GM23338 (cell line): ENCODE results near the gene MYO9A. TPM values are rescaled to one million over a fixed set of nuclear protein-coding genes. Genes with fewer than 3 reads are reported as not detected.

Source experiments
- ATAC-seq: fragments of 200-7000 bp; cut with Tn5 transposase; 3 replicates; pipeline ENCODE4 v1.9.1; 2020
- DNase-seq: peaks from one replicate; pipeline ENCODE4 v3.0.0-alpha.2; 2015; ENCODE audit warnings: low spot score
- H2AFZ ChIP-seq: fragments of 200-600 bp; sonication (generic); 2 replicates; pipeline ENCODE4 v1.8.0; 2016; ENCODE audit warnings: antibody characterized with exemption, mild to moderate bottlenecking, moderate library complexity
- H3F3A ChIP-seq: fragments of 200-600 bp; sonication (generic); replicated peaks from 2 replicates; pipeline ENCODE4 v1.8.0; 2017; ENCODE audit warnings: antibody characterized with exemption, mixed run types, low read depth
- H3K27ac ChIP-seq: fragments of 200-600 bp; sonication (generic); 2 replicates; pipeline ENCODE4 v1.6.1; 2016; ENCODE audit warnings: low read depth
- H3K27me3 ChIP-seq: fragments of 200-600 bp; sonication (generic); 2 replicates; pipeline ENCODE4 v1.8.0; 2016; ENCODE audit warnings: mild to moderate bottlenecking, mixed run types, moderate library complexity; ENCODE audit not compliant: insufficient read depth
- H3K36me3 ChIP-seq: fragments of 200-600 bp; sonication (generic); 2 replicates; pipeline ENCODE4 v1.8.0; 2016; ENCODE audit warnings: mild to moderate bottlenecking; ENCODE audit not compliant: insufficient read depth
- H3K4me1 ChIP-seq: fragments of 200-600 bp; sonication (generic); 2 replicates; pipeline ENCODE4 v1.8.0; 2016; ENCODE audit warnings: mild to moderate bottlenecking, moderate library complexity; ENCODE audit not compliant: insufficient read depth
- H3K4me2 ChIP-seq: fragments of 200-600 bp; sonication (generic); 2 replicates; pipeline ENCODE4 v1.7.1; 2017; ENCODE audit warnings: mixed run types
- H3K4me3 ChIP-seq: fragments of 200-600 bp; sonication (generic); 2 replicates; pipeline ENCODE4 v1.6.1; 2016; ENCODE audit warnings: mixed run types
- H3K79me2 ChIP-seq: fragments of 200-600 bp; sonication (generic); replicated peaks from 2 replicates; pipeline ENCODE4 v1.8.0; 2017; ENCODE audit warnings: mild to moderate bottlenecking; ENCODE audit not compliant: insufficient read depth
- H3K9me2 ChIP-seq: fragments of 200-600 bp; sonication (generic); 2 replicates; pipeline ENCODE4 v1.8.0; 2017; ENCODE audit not compliant: insufficient read depth
- H4K20me1 ChIP-seq: fragments of 200-600 bp; sonication (generic); replicated peaks from 2 replicates; pipeline ENCODE4 v1.8.0; 2017; ENCODE audit warnings: mild to moderate bottlenecking; ENCODE audit not compliant: insufficient read depth
- H3K27ac Mint-ChIP-seq: 2 replicates; pipeline ENCODE4 v1.8.0; 2020; ENCODE audit warnings: inconsistent platforms, mild to moderate bottlenecking, moderate library complexity, mixed read lengths
- H3K27me3 Mint-ChIP-seq: 3 replicates; pipeline ENCODE4 v1.8.0; 2022; ENCODE audit warnings: low read depth, mild to moderate bottlenecking, moderate library complexity, mixed read lengths, inconsistent platforms; ENCODE audit not compliant: insufficient read depth, poor library complexity
- H3K36me3 Mint-ChIP-seq: 3 replicates; pipeline ENCODE4 v1.8.0; 2021; ENCODE audit warnings: low read depth, mild to moderate bottlenecking, inconsistent platforms, moderate library complexity, mixed read lengths
- H3K4me1 Mint-ChIP-seq: 3 replicates; pipeline ENCODE4 v1.8.0; 2020; ENCODE audit warnings: mild to moderate bottlenecking, inconsistent platforms, mixed read lengths
- H3K4me3 Mint-ChIP-seq: 3 replicates; pipeline ENCODE4 v1.8.0; 2021; ENCODE audit warnings: moderate library complexity, mild to moderate bottlenecking, inconsistent platforms, mixed read lengths
- H3K9me3 Mint-ChIP-seq: 3 replicates; pipeline ENCODE4 v1.8.0; 2020; ENCODE audit warnings: moderate library complexity, mild to moderate bottlenecking, inconsistent platforms, mixed read lengths
- CREB1 ChIP-seq: fragments of 250-450 bp; sonication (Bioruptor Pico); IDR thresholded peaks from 2 replicates; pipeline ENCODE4 v1.5.0; 2020; ENCODE audit warnings: low read depth, mild to moderate bottlenecking, moderate library complexity
- EZH2 ChIP-seq: fragments of 200-600 bp; sonication (generic); IDR thresholded peaks from one replicate; pipeline ENCODE4 v1.8.0; 2017; ENCODE audit warnings: antibody characterized with exemption, mild to moderate bottlenecking, low read depth; ENCODE audit not compliant: unreplicated experiment
- NANOG ChIP-seq: IDR thresholded peaks from 2 replicates; pipeline ENCODE4 v1.6.1; 2016; ENCODE audit warnings: antibody characterized with exemption, borderline replicate concordance
- STAT1 ChIP-seq: IDR thresholded peaks from one replicate; pipeline ENCODE4 v1.6.1; 2016; ENCODE audit warnings: antibody characterized with exemption; ENCODE audit not compliant: unreplicated experiment
- ZNF114 ChIP-seq: fragments of 250-450 bp; sonication (Bioruptor Pico); IDR thresholded peaks from 2 replicates; pipeline ENCODE4 v1.5.0; 2020; ENCODE audit warnings: mild to moderate bottlenecking, moderate library complexity
- polyA plus RNA-seq: library from polyadenylated mRNA; unstranded; fragments of >200 nt; fragmentation: Nextera tagmentation; extraction: Ambion mirVana; gene quantifications from 2 replicates; pipeline ENCODE4 v1.2.1, GENCODE V29; 2016
- total RNA-seq: library from RNA; depleted of rRNA; stranded (reverse); fragments of >200 nt; shearing (Covaris generic); gene quantifications from 2 replicates; pipeline ENCODE4 v1.2.3, GENCODE V29; 2014
- TF ChIP-seq, protein P1 (sequence below): fragments of 250-450 bp; sonication (Bioruptor Pico); IDR thresholded peaks from 2 replicates; pipeline ENCODE4 v1.5.0; 2020; ENCODE audit warnings: mild to moderate bottlenecking, moderate library complexity
- TF ChIP-seq, protein P2 (sequence below): IDR thresholded peaks from 2 replicates; pipeline ENCODE4 v1.6.1; 2016; ENCODE audit warnings: antibody characterized with exemption

Gene MYO9A
- total and polyA plus RNA-seq, 2 experiments from 2014 or later = 11.6 to 32.8 TPM

- H3K4me2 ChIP-seq = no peak overlapping the region
Measured at GRCh38 chr15:71804226-71804625, 313.7 kb downstream of the MYO9A start.

More at GRCh38 chr15:71804226-71804625, 313.7 kb downstream of the MYO9A start:
- Histone ChIP-seq H4K20me1 (no peaks in the 10 kb centered on the region), H3K9me2 (no peaks in the 10 kb centered on the region), H3K79me2 (no peaks in the 10 kb centered on the region), H3K27me3 (no peaks in the 10 kb centered on the region), H3K36me3 (no peaks in the 10 kb centered on the region), H3K27ac (no peak overlapping the region), H3K4me1 (peaks cover 27% of the 10 kb centered on the region), H3F3A (peaks cover 7% of the 10 kb centered on the region; the same call in 1 of the 2 replicates), H2AFZ (no peak overlapping the region), H3K4me3 (no peak overlapping the region)
- H3K27ac Mint-ChIP-seq = no peak overlapping the region
- H3K27me3 Mint-ChIP-seq = peaks cover 17% of the 10 kb centered on the region
- ATAC-seq = no peak
- H3K9me3 Mint-ChIP-seq = peaks cover 3% of the 10 kb centered on the region; the same call in 1 of the 3 replicates
- TF ChIP-seq, protein P1, sequence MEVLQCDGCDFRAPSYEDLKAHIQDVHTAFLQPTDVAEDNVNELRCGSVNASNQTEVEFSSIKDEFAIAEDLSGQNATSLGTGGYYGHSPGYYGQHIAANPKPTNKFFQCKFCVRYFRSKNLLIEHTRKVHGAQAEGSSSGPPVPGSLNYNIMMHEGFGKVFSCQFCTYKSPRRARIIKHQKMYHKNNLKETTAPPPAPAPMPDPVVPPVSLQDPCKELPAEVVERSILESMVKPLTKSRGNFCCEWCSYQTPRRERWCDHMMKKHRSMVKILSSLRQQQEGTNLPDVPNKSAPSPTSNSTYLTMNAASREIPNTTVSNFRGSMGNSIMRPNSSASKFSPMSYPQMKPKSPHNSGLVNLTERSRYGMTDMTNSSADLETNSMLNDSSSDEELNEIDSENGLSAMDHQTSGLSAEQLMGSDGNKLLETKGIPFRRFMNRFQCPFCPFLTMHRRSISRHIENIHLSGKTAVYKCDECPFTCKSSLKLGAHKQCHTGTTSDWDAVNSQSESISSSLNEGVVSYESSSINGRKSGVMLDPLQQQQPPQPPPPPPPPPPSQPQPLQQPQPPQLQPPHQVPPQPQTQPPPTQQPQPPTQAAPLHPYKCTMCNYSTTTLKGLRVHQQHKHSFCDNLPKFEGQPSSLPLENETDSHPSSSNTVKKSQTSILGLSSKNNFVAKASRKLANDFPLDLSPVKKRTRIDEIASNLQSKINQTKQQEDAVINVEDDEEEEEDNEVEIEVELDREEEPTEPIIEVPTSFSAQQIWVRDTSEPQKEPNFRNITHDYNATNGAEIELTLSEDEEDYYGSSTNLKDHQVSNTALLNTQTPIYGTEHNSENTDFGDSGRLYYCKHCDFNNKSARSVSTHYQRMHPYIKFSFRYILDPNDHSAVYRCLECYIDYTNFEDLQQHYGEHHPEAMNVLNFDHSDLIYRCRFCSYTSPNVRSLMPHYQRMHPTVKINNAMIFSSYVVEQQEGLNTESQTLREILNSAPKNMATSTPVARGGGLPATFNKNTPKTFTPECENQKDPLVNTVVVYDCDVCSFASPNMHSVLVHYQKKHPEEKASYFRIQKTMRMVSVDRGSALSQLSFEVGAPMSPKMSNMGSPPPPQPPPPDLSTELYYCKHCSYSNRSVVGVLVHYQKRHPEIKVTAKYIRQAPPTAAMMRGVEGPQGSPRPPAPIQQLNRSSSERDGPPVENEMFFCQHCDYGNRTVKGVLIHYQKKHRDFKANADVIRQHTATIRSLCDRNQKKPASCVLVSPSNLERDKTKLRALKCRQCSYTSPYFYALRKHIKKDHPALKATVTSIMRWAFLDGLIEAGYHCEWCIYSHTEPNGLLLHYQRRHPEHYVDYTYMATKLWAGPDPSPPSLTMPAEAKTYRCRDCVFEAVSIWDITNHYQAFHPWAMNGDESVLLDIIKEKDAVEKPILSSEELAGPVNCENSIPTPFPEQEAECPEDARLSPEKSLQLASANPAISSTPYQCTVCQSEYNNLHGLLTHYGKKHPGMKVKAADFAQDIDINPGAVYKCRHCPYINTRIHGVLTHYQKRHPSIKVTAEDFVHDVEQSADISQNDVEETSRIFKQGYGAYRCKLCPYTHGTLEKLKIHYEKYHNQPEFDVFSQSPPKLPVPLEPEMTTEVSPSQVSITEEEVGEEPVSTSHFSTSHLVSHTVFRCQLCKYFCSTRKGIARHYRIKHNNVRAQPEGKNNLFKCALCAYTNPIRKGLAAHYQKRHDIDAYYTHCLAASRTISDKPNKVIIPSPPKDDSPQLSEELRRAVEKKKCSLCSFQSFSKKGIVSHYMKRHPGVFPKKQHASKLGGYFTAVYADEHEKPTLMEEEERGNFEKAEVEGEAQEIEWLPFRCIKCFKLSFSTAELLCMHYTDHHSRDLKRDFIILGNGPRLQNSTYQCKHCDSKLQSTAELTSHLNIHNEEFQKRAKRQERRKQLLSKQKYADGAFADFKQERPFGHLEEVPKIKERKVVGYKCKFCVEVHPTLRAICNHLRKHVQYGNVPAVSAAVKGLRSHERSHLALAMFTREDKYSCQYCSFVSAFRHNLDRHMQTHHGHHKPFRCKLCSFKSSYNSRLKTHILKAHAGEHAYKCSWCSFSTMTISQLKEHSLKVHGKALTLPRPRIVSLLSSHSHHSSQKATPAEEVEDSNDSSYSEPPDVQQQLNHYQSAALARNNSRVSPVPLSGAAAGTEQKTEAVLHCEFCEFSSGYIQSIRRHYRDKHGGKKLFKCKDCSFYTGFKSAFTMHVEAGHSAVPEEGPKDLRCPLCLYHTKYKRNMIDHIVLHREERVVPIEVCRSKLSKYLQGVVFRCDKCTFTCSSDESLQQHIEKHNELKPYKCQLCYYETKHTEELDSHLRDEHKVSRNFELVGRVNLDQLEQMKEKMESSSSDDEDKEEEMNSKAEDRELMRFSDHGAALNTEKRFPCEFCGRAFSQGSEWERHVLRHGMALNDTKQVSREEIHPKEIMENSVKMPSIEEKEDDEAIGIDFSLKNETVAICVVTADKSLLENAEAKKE (CRISPR knock-in tag) = no peak
- TF ChIP-seq STAT1 (no peak), ZNF114 (CRISPR knock-in tag) (no peak), NANOG (no peak), CREB1 (no peak), EZH2 (no peak)
- TF ChIP-seq, protein P2, sequence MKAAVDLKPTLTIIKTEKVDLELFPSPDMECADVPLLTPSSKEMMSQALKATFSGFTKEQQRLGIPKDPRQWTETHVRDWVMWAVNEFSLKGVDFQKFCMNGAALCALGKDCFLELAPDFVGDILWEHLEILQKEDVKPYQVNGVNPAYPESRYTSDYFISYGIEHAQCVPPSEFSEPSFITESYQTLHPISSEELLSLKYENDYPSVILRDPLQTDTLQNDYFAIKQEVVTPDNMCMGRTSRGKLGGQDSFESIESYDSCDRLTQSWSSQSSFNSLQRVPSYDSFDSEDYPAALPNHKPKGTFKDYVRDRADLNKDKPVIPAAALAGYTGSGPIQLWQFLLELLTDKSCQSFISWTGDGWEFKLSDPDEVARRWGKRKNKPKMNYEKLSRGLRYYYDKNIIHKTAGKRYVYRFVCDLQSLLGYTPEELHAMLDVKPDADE = no peak
- H3K4me1 Mint-ChIP-seq = peaks cover 39% of the 10 kb centered on the region
- no peak for DNase-seq
- H3K36me3 Mint-ChIP-seq = peaks cover 2% of the 10 kb centered on the region; the same call in 2 of the 3 replicates
- H3K4me3 Mint-ChIP-seq = no peak overlapping the region
